ENCODE results near the gene LAMA5. TPM values are rescaled to one million over a fixed set of nuclear protein-coding genes. Genes with fewer than 3 reads are reported as not detected.

Gene LAMA5
- total RNA-seq, 4 donors from 2014 or later: 13.0 to 35.8 (median 22.7) TPM

GRCh38 chr20:62357187-62357667 is 9.9 kb downstream of the LAMA5 start:
- H3K27me3 ChIP-seq: no peaks in the 10 kb centered on the region
- intact Hi-C loops (cut with DNase I; ENCODE audit: low total_unique reads): no loop called here
- peak overlapping the region; percentile 82 to 88 (median 82) for H3K27ac ChIP-seq
- in situ Hi-C loops (cut with MboI; ENCODE audit: low sequenced_read_pairs in 4 of 4): no loop called here
- DNase-seq (no peak), ATAC-seq (peak; percentile 7 to 11)
- TF ChIP-seq CTCF (IDR thresholded peaks at IDR 0.05 in 4 of 5, conservative IDR thresholded peaks at IDR 0.05 in 1 of 5) (no peak), POLR2A (IDR thresholded peaks at IDR 0.05) (no peak)
- no peaks in the 10 kb centered on the region for H3K9me3 ChIP-seq
- peak overlapping the region; percentile 32 to 40 (median 37) for H3K4me3 ChIP-seq
- no peaks in the 10 kb centered on the region for H3K36me3 ChIP-seq
- H3K4me1 ChIP-seq: peaks cover 70% of the 10 kb centered on the region in 2 donors

GRCh38 chr20:62356589-62357186 is 10.4 kb downstream of the LAMA5 start:
- ATAC-seq: no peak
- DNase-seq: no peak
- intact Hi-C loops (cut with DNase I; ENCODE audit: low total_unique reads): no loop called here

GRCh38 chr20:62355878-62356588 is 11.1 kb downstream of the LAMA5 start:
- no peaks in the 10 kb centered on the region for H3K27me3 ChIP-seq
- intact Hi-C loops (cut with DNase I; ENCODE audit: low total_unique reads): no loop called here
- ATAC-seq: no peak
- no peak for DNase-seq
- no peaks in the 10 kb centered on the region for H3K36me3 ChIP-seq
- TF ChIP-seq CTCF (IDR thresholded peaks at IDR 0.05 in 4 of 5, conservative IDR thresholded peaks at IDR 0.05 in 1 of 5) (no peak), POLR2A (IDR thresholded peaks at IDR 0.05) (no peak)
- in situ Hi-C loops (cut with MboI; ENCODE audit: low sequenced_read_pairs in 4 of 4): no loop called here
- peak overlapping the region; percentile 19 to 40 (median 37) for H3K4me3 ChIP-seq
- no peaks in the 10 kb centered on the region for H3K9me3 ChIP-seq
- H3K4me1 ChIP-seq: peaks cover 66 to 72% of the 10 kb centered on the region in 2 donors
- H3K27ac ChIP-seq: peak overlapping the region; percentile 82 to 88 (median 82)

More at GRCh38 chr20:62356589-62357186, 10.4 kb downstream of the LAMA5 start:
- H3K4me3 ChIP-seq: peak overlapping the region; percentile 32 to 40 (median 37)
- peak overlapping the region; percentile 82 to 88 (median 82) for H3K27ac ChIP-seq
- peaks cover 66 to 72% of the 10 kb centered on the region in 2 donors for H3K4me1 ChIP-seq
- in situ Hi-C loops (cut with MboI; ENCODE audit: low sequenced_read_pairs in 4 of 4): no loop called here
- H3K9me3 ChIP-seq: no peaks in the 10 kb centered on the region
- TF ChIP-seq CTCF (IDR thresholded peaks at IDR 0.05 in 4 of 5, conservative IDR thresholded peaks at IDR 0.05 in 1 of 5) (no peak), POLR2A (IDR thresholded peaks at IDR 0.05) (no peak)
- H3K36me3 ChIP-seq: no peaks in the 10 kb centered on the region
- no peaks in the 10 kb centered on the region for H3K27me3 ChIP-seq

- H3K4me3 ChIP-seq: peak overlapping the region in 2 of 4 donors; percentile 36 to 40
- no peaks in the 10 kb centered on the region for H3K27me3 ChIP-seq
- intact Hi-C loops (cut with DNase I; ENCODE audit: low total_unique reads): no loop called here
- H3K4me1 ChIP-seq: peaks cover 66 to 72% of the 10 kb centered on the region in 2 donors
- TF ChIP-seq POLR2A (IDR thresholded peaks at IDR 0.05) (no peak), CTCF (IDR thresholded peaks at IDR 0.05 in 4 of 5, conservative IDR thresholded peaks at IDR 0.05 in 1 of 5) (no peak)
- ATAC-seq: no peak
- in situ Hi-C loops (cut with MboI; ENCODE audit: low sequenced_read_pairs in 4 of 4): no loop called here
- DNase-seq: no peak
- no peaks in the 10 kb centered on the region for H3K36me3 ChIP-seq
- H3K9me3 ChIP-seq: no peaks in the 10 kb centered on the region
- peak overlapping the region; percentile 82 to 88 (median 82) for H3K27ac ChIP-seq
Measured at GRCh38 chr20:62355516-62355877, 11.6 kb downstream of the LAMA5 start.

Measured in gastrocnemius medialis (tissue), 4 donors.